Panc1 (cell line): ENCODE measurements around the gene MTHFD1. TPM values are rescaled to one million over a fixed set of nuclear protein-coding genes. Genes with fewer than 3 reads are reported as not detected.

Source experiments
- ATAC-seq: fragments of 200-7000 bp; cut with Tn5 transposase; 2 replicates; pipeline ENCODE4 v1.9.1; 2020; ENCODE audit warnings: mild to moderate bottlenecking, moderate library complexity
- BruUV-seq: library from RNA; stranded (reverse); fragments of 400-500 nt; replicated peaks from 2 replicates; lab custom pipeline; 2021; lab: Mats Ljungman, UMichigan
- CTCF ChIA-PET: fragments of 300-600 bp; sonication (Branson Sonifier 250); formaldehyde crosslinking; loops from one replicate; lab custom pipeline; 2022; ENCODE audit warnings: antibody characterized with exemption; lab: Charles Lee
- POLR2A ChIA-PET: fragments of 300-600 bp; sonication (Branson Sonifier 250); formaldehyde crosslinking; loops from one replicate; lab custom pipeline; 2022; ENCODE audit warnings: antibody characterized with exemption; lab: Charles Lee
- DNase-seq: peaks from one replicate; pipeline ENCODE4 v3.0.0-alpha.2; 2010; ENCODE audit warnings: low read depth, low spot score
- H3K27ac ChIP-seq: 2 replicates; pipeline ENCODE4 v1.5.1; 2011; ENCODE audit warnings: mild to moderate bottlenecking, low read length, inconsistent platforms
- H3K27me3 ChIP-seq: fragments of 200-500 bp; sonication (Bioruptor generic); 2 replicates; pipeline ENCODE4 v1.6.0; 2014; ENCODE audit warnings: low read length, inconsistent platforms; ENCODE audit not compliant: control insufficient read depth, insufficient read depth
- H3K36me3 ChIP-seq: fragments of 200-500 bp; sonication (Bioruptor generic); 2 replicates; pipeline ENCODE4 v1.5.1; 2014; ENCODE audit warnings: inconsistent platforms, mild to moderate bottlenecking, low read length, moderate library complexity; ENCODE audit not compliant: control insufficient read depth, insufficient read depth
- H3K4me1 ChIP-seq: 2 replicates; pipeline ENCODE4 v1.5.1; 2011; ENCODE audit warnings: inconsistent platforms, mild to moderate bottlenecking, low read length, moderate library complexity; ENCODE audit not compliant: control insufficient read depth, insufficient read depth
- H3K4me3 ChIP-seq, 2 experiments: 2 replicates each; pipeline ENCODE4 v1.5.1; 2011 to 2012; ENCODE audit warnings: low read depth in 2 of 2, low read length in 2 of 2, mild to moderate bottlenecking in 2 of 2, inconsistent platforms in 1 of 2, moderate library complexity in 1 of 2
- H3K9me3 ChIP-seq: fragments of 200-500 bp; sonication (Bioruptor generic); 2 replicates; pipeline ENCODE4 v1.5.1; 2014; ENCODE audit warnings: low read depth, mild to moderate bottlenecking, inconsistent platforms, low read length, moderate library complexity; ENCODE audit not compliant: control insufficient read depth, insufficient read depth
- POLR2AphosphoS5 ChIP-seq: IDR thresholded peaks from 2 replicates; pipeline ENCODE4 v1.6.1; 2012; ENCODE audit warnings: mild to moderate bottlenecking, low read depth, low read length, moderate library complexity
- SIN3A ChIP-seq: IDR thresholded peaks from 2 replicates; pipeline ENCODE4 v1.6.1; 2012; ENCODE audit warnings: low read depth, mild to moderate bottlenecking, low read length, moderate library complexity, borderline replicate concordance; ENCODE audit not compliant: insufficient read depth
- TCF7L2 ChIP-seq: IDR thresholded peaks from 2 replicates; pipeline ENCODE4 v1.6.1; 2011; ENCODE audit warnings: mild to moderate bottlenecking, low read depth, low read length, inconsistent platforms
- in situ Hi-C: cut with HindIII; loops from 2 replicates; pipeline ENCODE4 v1.10.0; 2016; ENCODE audit warnings: low sequenced_read_pairs, low pct_unique_long_range_greater_than_20kb
- intact Hi-C: fragments of 100-400 bp; cut with micrococcal nuclease; formaldehyde crosslinking; loops from one replicate; pipeline ENCODE4 v1.10.0; 2022; ENCODE audit not compliant: unreplicated experiment
- total RNA-seq: library from RNA; stranded (reverse); gene quantifications from one replicate; pipeline ENCODE4 v1.2.1, GENCODE V29; 2021; ENCODE audit not compliant: unreplicated experiment
- TF ChIP-seq, protein P1 (sequence below), 2 experiments: IDR thresholded peaks; 2 replicates each; pipeline ENCODE4 v1.6.1; 2011 to 2012; ENCODE audit warnings: low read depth in 2 of 2, control low read depth in 1 of 2, low read length in 1 of 2, mild to moderate bottlenecking in 1 of 2, moderate library complexity in 1 of 2; ENCODE audit not compliant: insufficient read depth in 1 of 2
- TF ChIP-seq, protein P2 (sequence below): fragments of 450-650 bp; IDR thresholded peaks from 2 replicates; pipeline ENCODE4 v1.5.1; 2017; ENCODE audit warnings: mild to moderate bottlenecking

Gene MTHFD1
- total RNA-seq, 1 experiment from 2014 or later: 141 TPM

DNA sequence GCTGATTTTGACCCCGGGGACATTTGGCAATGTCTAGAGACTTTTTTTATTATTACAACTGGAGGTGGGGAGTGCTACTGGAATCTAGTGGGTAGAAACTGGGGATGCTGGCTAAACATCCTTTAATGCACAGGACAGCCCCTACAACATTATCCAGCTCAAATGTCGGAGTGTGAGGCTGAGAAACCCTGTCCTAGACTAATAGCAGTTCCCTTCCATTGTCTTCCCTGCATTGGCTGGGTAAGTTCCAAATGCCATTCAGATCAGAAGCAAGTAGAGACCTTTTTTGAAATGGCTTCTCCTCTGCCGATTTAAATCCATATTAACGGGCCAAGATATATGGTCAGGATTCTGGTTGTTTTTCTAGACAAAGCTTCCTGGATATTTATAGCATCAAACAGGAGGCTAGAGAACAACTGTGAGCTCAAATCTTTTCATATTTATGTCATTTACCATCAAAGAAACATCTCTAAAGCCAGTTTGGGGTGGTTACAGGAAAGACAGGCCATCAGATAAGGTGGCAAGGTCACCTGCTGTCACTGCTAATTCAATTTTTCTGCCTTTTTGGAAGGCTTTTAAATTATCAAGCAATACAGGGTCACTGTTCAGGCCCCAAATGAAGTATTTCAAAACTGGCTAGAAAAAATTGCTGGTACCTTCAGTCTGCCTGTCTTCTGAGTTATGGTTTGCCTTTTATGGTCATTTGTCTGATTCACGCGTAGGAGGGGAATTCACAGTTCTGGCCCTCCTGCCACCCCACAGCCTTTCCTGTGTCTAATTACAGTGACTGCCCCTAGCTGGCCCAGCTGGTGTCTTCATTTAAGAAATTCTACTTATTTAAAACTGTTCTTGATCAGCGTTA, 57.1 kb downstream of the MTHFD1 start:
- in situ Hi-C loops (no loop called here), intact Hi-C loops (no loop called here)
- DNase-seq (no peak), ATAC-seq (no peak)
- BruUV-seq: no TSS peak
- Histone ChIP-seq H3K4me3 (no peak overlapping the region), H3K9me3 (no peaks in the 10 kb centered on the region), H3K27ac (no peak overlapping the region), H3K27me3 (no peaks in the 10 kb centered on the region), H3K4me1 (no peaks in the 10 kb centered on the region), H3K36me3 (peaks cover 18% of the 10 kb centered on the region; the same call in 1 of the 2 replicates)
- POLR2A ChIA-PET: no interaction called here
- TF ChIP-seq, protein P1, sequence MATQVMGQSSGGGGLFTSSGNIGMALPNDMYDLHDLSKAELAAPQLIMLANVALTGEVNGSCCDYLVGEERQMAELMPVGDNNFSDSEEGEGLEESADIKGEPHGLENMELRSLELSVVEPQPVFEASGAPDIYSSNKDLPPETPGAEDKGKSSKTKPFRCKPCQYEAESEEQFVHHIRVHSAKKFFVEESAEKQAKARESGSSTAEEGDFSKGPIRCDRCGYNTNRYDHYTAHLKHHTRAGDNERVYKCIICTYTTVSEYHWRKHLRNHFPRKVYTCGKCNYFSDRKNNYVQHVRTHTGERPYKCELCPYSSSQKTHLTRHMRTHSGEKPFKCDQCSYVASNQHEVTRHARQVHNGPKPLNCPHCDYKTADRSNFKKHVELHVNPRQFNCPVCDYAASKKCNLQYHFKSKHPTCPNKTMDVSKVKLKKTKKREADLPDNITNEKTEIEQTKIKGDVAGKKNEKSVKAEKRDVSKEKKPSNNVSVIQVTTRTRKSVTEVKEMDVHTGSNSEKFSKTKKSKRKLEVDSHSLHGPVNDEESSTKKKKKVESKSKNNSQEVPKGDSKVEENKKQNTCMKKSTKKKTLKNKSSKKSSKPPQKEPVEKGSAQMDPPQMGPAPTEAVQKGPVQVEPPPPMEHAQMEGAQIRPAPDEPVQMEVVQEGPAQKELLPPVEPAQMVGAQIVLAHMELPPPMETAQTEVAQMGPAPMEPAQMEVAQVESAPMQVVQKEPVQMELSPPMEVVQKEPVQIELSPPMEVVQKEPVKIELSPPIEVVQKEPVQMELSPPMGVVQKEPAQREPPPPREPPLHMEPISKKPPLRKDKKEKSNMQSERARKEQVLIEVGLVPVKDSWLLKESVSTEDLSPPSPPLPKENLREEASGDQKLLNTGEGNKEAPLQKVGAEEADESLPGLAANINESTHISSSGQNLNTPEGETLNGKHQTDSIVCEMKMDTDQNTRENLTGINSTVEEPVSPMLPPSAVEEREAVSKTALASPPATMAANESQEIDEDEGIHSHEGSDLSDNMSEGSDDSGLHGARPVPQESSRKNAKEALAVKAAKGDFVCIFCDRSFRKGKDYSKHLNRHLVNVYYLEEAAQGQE (IDR thresholded peaks at IDR 0.05; ENCODE audit: insufficient read depth in 1 of 2, low read depth in 2 of 2, low read length in 1 of 2): no peak
- TF ChIP-seq, protein P2, sequence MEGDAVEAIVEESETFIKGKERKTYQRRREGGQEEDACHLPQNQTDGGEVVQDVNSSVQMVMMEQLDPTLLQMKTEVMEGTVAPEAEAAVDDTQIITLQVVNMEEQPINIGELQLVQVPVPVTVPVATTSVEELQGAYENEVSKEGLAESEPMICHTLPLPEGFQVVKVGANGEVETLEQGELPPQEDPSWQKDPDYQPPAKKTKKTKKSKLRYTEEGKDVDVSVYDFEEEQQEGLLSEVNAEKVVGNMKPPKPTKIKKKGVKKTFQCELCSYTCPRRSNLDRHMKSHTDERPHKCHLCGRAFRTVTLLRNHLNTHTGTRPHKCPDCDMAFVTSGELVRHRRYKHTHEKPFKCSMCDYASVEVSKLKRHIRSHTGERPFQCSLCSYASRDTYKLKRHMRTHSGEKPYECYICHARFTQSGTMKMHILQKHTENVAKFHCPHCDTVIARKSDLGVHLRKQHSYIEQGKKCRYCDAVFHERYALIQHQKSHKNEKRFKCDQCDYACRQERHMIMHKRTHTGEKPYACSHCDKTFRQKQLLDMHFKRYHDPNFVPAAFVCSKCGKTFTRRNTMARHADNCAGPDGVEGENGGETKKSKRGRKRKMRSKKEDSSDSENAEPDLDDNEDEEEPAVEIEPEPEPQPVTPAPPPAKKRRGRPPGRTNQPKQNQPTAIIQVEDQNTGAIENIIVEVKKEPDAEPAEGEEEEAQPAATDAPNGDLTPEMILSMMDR: no peak
- TF ChIP-seq TCF7L2: no peak
- no peak for TF ChIP-seq POLR2AphosphoS5
- TF ChIP-seq SIN3A: no peak
- CTCF ChIA-PET: no interaction called here

DNA sequence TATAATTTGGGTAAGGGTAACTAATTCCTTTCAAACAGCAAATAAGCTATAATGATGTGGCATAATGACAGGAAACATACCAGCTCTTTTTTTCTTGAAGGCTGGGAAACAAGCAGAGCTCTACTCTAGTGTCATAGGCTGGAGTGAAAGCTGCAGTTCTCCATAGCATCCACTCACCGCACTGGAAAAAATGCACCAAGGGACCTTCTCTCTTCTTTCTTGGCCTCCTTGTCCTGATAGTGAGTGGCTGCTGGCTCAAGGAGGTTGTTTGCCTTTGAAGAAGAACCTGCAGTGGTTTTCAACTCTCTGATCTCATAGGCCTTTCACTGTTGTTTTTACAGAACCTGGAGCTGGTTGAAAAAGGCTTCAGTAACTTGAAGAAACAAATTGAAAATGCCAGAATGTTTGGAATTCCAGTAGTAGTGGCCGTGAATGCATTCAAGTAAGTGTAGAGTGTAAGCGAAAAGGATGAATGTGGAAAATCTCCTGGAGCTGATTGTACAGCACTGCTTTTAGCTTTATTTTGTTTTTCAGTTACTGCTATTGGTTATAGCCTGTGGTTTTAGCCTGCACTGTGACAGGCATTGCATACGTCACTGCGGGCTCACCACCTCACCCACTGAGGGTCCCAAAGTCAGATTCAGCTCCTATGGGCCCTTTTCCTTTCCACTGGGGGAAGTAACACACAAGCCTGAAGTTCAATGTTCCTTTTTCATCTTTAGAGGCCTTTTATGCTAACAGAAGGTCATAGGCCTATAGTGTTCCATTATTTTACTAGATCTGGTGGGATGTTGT, 59.9 kb downstream of the MTHFD1 start:
- DNase-seq: no peak
- CTCF ChIA-PET: no interaction called here
- TF ChIP-seq TCF7L2: no peak
- TF ChIP-seq SIN3A: no peak
- TF ChIP-seq, protein P1 (IDR thresholded peaks at IDR 0.05; ENCODE audit: insufficient read depth in 1 of 2, low read depth in 2 of 2, low read length in 1 of 2): no peak
- TF ChIP-seq, protein P2: no peak
- no peak for TF ChIP-seq POLR2AphosphoS5
- Histone ChIP-seq H3K4me3 (no peak overlapping the region), H3K4me1 (no peaks in the 10 kb centered on the region), H3K27ac (no peak overlapping the region), H3K27me3 (no peaks in the 10 kb centered on the region), H3K36me3 (peaks cover 16% of the 10 kb centered on the region; the same call in 1 of the 2 replicates), H3K9me3 (no peaks in the 10 kb centered on the region)
- BruUV-seq: no TSS peak
- POLR2A ChIA-PET: interaction anchor here (0.6 kb wide), 1 partner anchor 46 kb away, joined by 7 read pairs; no protein-coding TSS in a partner anchor
- intact Hi-C loops: no loop called here
- ATAC-seq: no peak
- in situ Hi-C loops: no loop called here
